IMR-90 (cell line): Measurements from ENCODE around the gene MAML3. TPM values are rescaled to one million over a fixed set of nuclear protein-coding genes. Genes with fewer than 3 reads are reported as not detected.

Experiments
- ATAC-seq: fragments of 200-7000 bp; cut with Tn5 transposase; 2 replicates; pipeline ENCODE4 v1.9.1; 2020; ENCODE audit warnings: low read depth, mild to moderate bottlenecking, moderate library complexity
- BruUV-seq: library from RNA; stranded (reverse); fragments of 400-500 nt; replicated peaks from 2 replicates; lab custom pipeline; 2021; lab: Mats Ljungman, UMichigan
- CTCF ChIA-PET: fragments of 300-600 bp; formaldehyde crosslinking; extraction: SDS; loops from one replicate; lab custom pipeline; 2021; ENCODE audit warnings: antibody characterized with exemption; lab: Yijun Ruan, JAX
- POLR2A ChIA-PET: fragments of 300-600 bp; sonication (Branson Sonifier 250); formaldehyde crosslinking; loops from one replicate; lab custom pipeline; 2022; ENCODE audit warnings: antibody characterized with exemption; ENCODE audit not compliant: unreplicated experiment; lab: Charles Lee
- DNase-seq: peaks from one replicate; pipeline ENCODE4 v3.0.0; 2013
- H2AFZ ChIP-seq: replicated peaks from 2 replicates; pipeline ENCODE3; 2013; ENCODE audit warnings: low read length, mild to moderate bottlenecking; ENCODE audit not compliant: poor library complexity
- H2AK5ac ChIP-seq: 2 replicates; pipeline ENCODE4 v1.6.1; 2013; ENCODE audit warnings: low read depth, low read length, inconsistent platforms
- H2AK9ac ChIP-seq: replicated peaks from 2 replicates; pipeline ENCODE3; 2013; ENCODE audit warnings: mild to moderate bottlenecking, low read depth, low read length, moderate library complexity; ENCODE audit not compliant: poor library complexity
- H2BK120ac ChIP-seq: 2 replicates; pipeline ENCODE4 v1.6.1; 2013; ENCODE audit warnings: low read depth, low read length, inconsistent platforms
- H2BK15ac ChIP-seq: 3 replicates; pipeline ENCODE4 v1.6.1; 2013; ENCODE audit warnings: low read depth, low read length, inconsistent platforms
- H2BK20ac ChIP-seq: 2 replicates; pipeline ENCODE4 v1.6.1; 2013; ENCODE audit warnings: low read depth, mild to moderate bottlenecking, inconsistent platforms, low read length, moderate library complexity
- H2BK5ac ChIP-seq: 2 replicates; pipeline ENCODE4 v1.6.1; 2013; ENCODE audit warnings: mild to moderate bottlenecking, low read depth, low read length, inconsistent platforms; ENCODE audit not compliant: poor library complexity, severe bottlenecking
- H3K14ac ChIP-seq: replicated peaks from 2 replicates; pipeline ENCODE4 v1.6.1; 2013; ENCODE audit warnings: low read depth, low read length, inconsistent platforms
- H3K18ac ChIP-seq: 2 replicates; pipeline ENCODE4 v1.6.1; 2013; ENCODE audit warnings: low read depth, low read length, control low read depth
- H3K23ac ChIP-seq: 2 replicates; pipeline ENCODE4 v1.6.1; 2013; ENCODE audit warnings: low read depth, low read length, inconsistent platforms
- H3K27ac ChIP-seq: 2 replicates; pipeline ENCODE4 v1.5.1; 2013; ENCODE audit warnings: mild to moderate bottlenecking, control low read depth, low read length; ENCODE audit not compliant: insufficient read depth
- H3K27me3 ChIP-seq: 2 replicates; pipeline ENCODE4 v1.6.1; 2013; ENCODE audit warnings: low read length; ENCODE audit not compliant: control insufficient read depth, insufficient read depth
- H3K36me3 ChIP-seq: 2 replicates; pipeline ENCODE4 v1.6.1; 2013; ENCODE audit warnings: low read length, mixed read lengths; ENCODE audit not compliant: control insufficient read depth, insufficient read depth
- H3K4ac ChIP-seq: 2 replicates; pipeline ENCODE4 v1.6.1; 2013; ENCODE audit warnings: low read depth, low read length, inconsistent platforms
- H3K4me1 ChIP-seq: 2 replicates; pipeline ENCODE4 v1.6.1; 2013; ENCODE audit warnings: low read length, mixed read lengths; ENCODE audit not compliant: control insufficient read depth, insufficient read depth
- H3K4me2 ChIP-seq: 2 replicates; pipeline ENCODE4 v1.6.1; 2013; ENCODE audit warnings: low read depth, mild to moderate bottlenecking, control low read depth, low read length, moderate library complexity
- H3K4me3 ChIP-seq: 2 replicates; pipeline ENCODE4 v1.5.1; 2013; ENCODE audit warnings: low read depth, mild to moderate bottlenecking, control low read depth, low read length, moderate library complexity; ENCODE audit not compliant: insufficient read depth
- H3K56ac ChIP-seq: 2 replicates; pipeline ENCODE4 v1.6.1; 2013; ENCODE audit warnings: low read length, inconsistent platforms; ENCODE audit not compliant: insufficient read depth; ENCODE audit errors: extremely low read depth
- H3K79me1 ChIP-seq, 2 experiments: 2 replicates each; pipeline ENCODE4 v1.6.1; 2013; ENCODE audit warnings: low read length in 2 of 2, inconsistent platforms in 1 of 2, low read depth in 1 of 2
- H3K9ac ChIP-seq: 2 replicates; pipeline ENCODE4 v1.6.1; 2013; ENCODE audit warnings: low read depth, low read length, control low read depth
- H3K9me1 ChIP-seq: 2 replicates; pipeline ENCODE4 v1.6.1; 2013; ENCODE audit warnings: low read length, inconsistent platforms; ENCODE audit not compliant: insufficient read depth
- H3K9me3 ChIP-seq: 2 replicates; pipeline ENCODE4 v1.6.1; 2013; ENCODE audit warnings: low read length; ENCODE audit not compliant: control insufficient read depth, insufficient read depth
- H4K20me1 ChIP-seq: 2 replicates; pipeline ENCODE4 v1.6.1; 2013; ENCODE audit warnings: low read length, inconsistent platforms; ENCODE audit not compliant: insufficient read depth
- H4K5ac ChIP-seq: 2 replicates; pipeline ENCODE4 v1.6.1; 2013; ENCODE audit warnings: mild to moderate bottlenecking, low read depth, low read length, control low read depth
- H4K8ac ChIP-seq, 2 experiments: 2 replicates each; pipeline ENCODE4 v1.6.1; 2013; ENCODE audit warnings: low read depth in 2 of 2, low read length in 2 of 2, control low read depth in 1 of 2, inconsistent platforms in 1 of 2
- H4K91ac ChIP-seq: 2 replicates; pipeline ENCODE4 v1.6.1; 2013; ENCODE audit warnings: low read depth, low read length, inconsistent platforms; ENCODE audit not compliant: insufficient read depth
- BHLHE40 ChIP-seq: fragments of 150-350 bp; IDR thresholded peaks from 2 replicates; pipeline ENCODE4 v1.6.1; 2016; ENCODE audit warnings: mild to moderate bottlenecking, low read depth, low read length
- CHD1 ChIP-seq: IDR thresholded peaks from 2 replicates; pipeline ENCODE4 v1.6.1; 2012; ENCODE audit warnings: low read depth, low read length, improper control_type of control experiment
- MAZ ChIP-seq: IDR thresholded peaks from 2 replicates; pipeline ENCODE4 v1.6.1; 2012; ENCODE audit warnings: low read depth, mild to moderate bottlenecking, low read length, improper control_type of control experiment, moderate library complexity, borderline replicate concordance
- NFE2L2 ChIP-seq: fragments of 150-350 bp; IDR thresholded peaks from 2 replicates; pipeline ENCODE4 v1.6.1; 2016; ENCODE audit warnings: low read depth, mild to moderate bottlenecking, low read length
- POLR2A ChIP-seq: IDR thresholded peaks from 2 replicates; pipeline ENCODE4 v1.6.1; 2012; ENCODE audit warnings: mild to moderate bottlenecking, low read depth, low read length
- SMC3 ChIP-seq: fragments of 150-350 bp; IDR thresholded peaks from 2 replicates; pipeline ENCODE4 v1.6.1; 2016; ENCODE audit warnings: low read depth, mild to moderate bottlenecking, antibody characterized with exemption, low read length, moderate library complexity
- WGBS, 2 experiments: methylation state at CpG; one replicate each; pipeline versions ENCODE4 v1.1.5 to v1.1.7; 2013; ENCODE audit warnings: missing lambda C conversion rate in 2 of 2; ENCODE audit not compliant: insufficient read length in 1 of 2; ENCODE audit errors: extremely low coverage in 2 of 2; 5-methylcytosine and 5-hydroxymethylcytosine counted together
- dilution Hi-C: fragments of 300-500 bp; cut with HindIII; formaldehyde crosslinking; loops from one replicate; pipeline ENCODE4 v1.14.3; 2018; ENCODE audit warnings: low sequenced_read_pairs; ENCODE audit not compliant: unreplicated experiment
- in situ Hi-C: fragments of 300-500 bp; cut with MboI; formaldehyde crosslinking; loops from 3 replicates; pipeline ENCODE4 v1.14.3; 2019; ENCODE audit warnings: low sequenced_read_pairs, inconsistent platforms, mixed read lengths
- intact Hi-C: fragments of 100-400 bp; cut with micrococcal nuclease; formaldehyde crosslinking; loops from 2 replicates; pipeline ENCODE4 v1.10.0; 2022
- polyA plus RNA-seq, 3 experiments: library from polyadenylated mRNA; depleted of rRNA; stranded (reverse); fragments of >200 nt; gene quantifications; 2 replicates each; pipeline ENCODE4 v1.2.3, GENCODE V29; 2012; ENCODE audit warnings: low replicate concordance in 1 of 3
- total RNA-seq: library from RNA; depleted of rRNA; stranded (reverse); fragments of >200 nt; gene quantifications from 2 replicates; pipeline ENCODE4 v1.2.3, GENCODE V29; 2012

The MAML3 gene
- total and polyA plus RNA-seq, 2 of the 4 experiments (the other 2 are of a cell fraction) = 0.90 to 1.7 TPM

GRCh38 chr4:139809757-139810140 lies 344.2 kb downstream of the MAML3 start:
- POLR2A ChIA-PET = interaction anchor here (0.5 to 0.6 kb wide), 2 partner anchors 166 to 335 kb away, joined by 3 to 7 read pairs; no protein-coding TSS in a partner anchor

More at GRCh38 chr4:139809757-139810140, 344.2 kb downstream of the MAML3 start:
- CTCF ChIA-PET = interaction anchor here (1.6 kb wide), 1 partner anchor 13 kb away, joined by 3 read pairs; no protein-coding TSS in a partner anchor
- H2AK9ac ChIP-seq = no peak overlapping the region
- DNase-seq = no peak
- H2BK5ac ChIP-seq = no peak overlapping the region
- intact Hi-C loops (no loop called here), dilution Hi-C loops (no loop called here), in situ Hi-C loops (no loop called here)
- H2BK20ac ChIP-seq = no peak overlapping the region
- no peak overlapping the region for H3K4me2 ChIP-seq
- no TSS peak for BruUV-seq
- H3K18ac ChIP-seq = no peak overlapping the region
- H3K9me3 ChIP-seq = peaks cover 3% of the 10 kb centered on the region
- no peaks in the 10 kb centered on the region for H3K27me3 ChIP-seq
- H4K20me1 ChIP-seq = no peaks in the 10 kb centered on the region
- no peak for ATAC-seq
- H3K4me1 ChIP-seq = peaks cover 13% of the 10 kb centered on the region
- H3K4me3 ChIP-seq = no peak overlapping the region
- no peak overlapping the region for H4K5ac ChIP-seq
- H3K9ac ChIP-seq = no peak overlapping the region
- peak overlapping the region; percentile 40; the same call in 1 of the 2 replicates for H3K4ac ChIP-seq
- no peak overlapping the region for H2AK5ac ChIP-seq
- H2BK120ac ChIP-seq = no peak overlapping the region
- peak overlapping the region; percentile 38; the same call in 1 of the 2 replicates for H3K14ac ChIP-seq
- H3K27ac ChIP-seq = no peak overlapping the region
- no peak overlapping the region for H4K91ac ChIP-seq
- H2AFZ ChIP-seq = no peak overlapping the region
- H3K79me1 ChIP-seq = peaks cover 0 to 11% of the 10 kb centered on the region in 2 experiments; a peak in 1 of 4 replicates
- H3K36me3 ChIP-seq = no peaks in the 10 kb centered on the region
- H3K9me1 ChIP-seq = peaks cover 18% of the 10 kb centered on the region
- H3K56ac ChIP-seq = no peak overlapping the region
- no peak overlapping the region for H4K8ac ChIP-seq
- no peak overlapping the region for H2BK15ac ChIP-seq
- no peak for TF ChIP-seq BHLHE40
- TF ChIP-seq MAZ = no peak
- no peak for TF ChIP-seq SMC3
- no peak for TF ChIP-seq POLR2A
- no peak for TF ChIP-seq NFE2L2
- no peak for TF ChIP-seq CHD1
- no peak overlapping the region for H3K23ac ChIP-seq
- WGBS, 2 experiments = no CpG with 5 or more reads among the region's 3 CpGs
